DMS153 treated with DMSO at 0.1 percent for 48 hours (cell line): Measurements from ENCODE around the gene PIEZO1.
"Not testable (repeated sequence)": the region's sequence is repeated elsewhere in the genome, so short reads cannot be mapped to it uniquely, and the experiment has no call there.

ENCODE experiments used
- DNase-seq: peaks from one replicate; lab custom pipeline; 2025; ENCODE audit not compliant: unreplicated experiment; lab: John Stamatoyannopoulos, UW

The PIEZO1 gene

DNA sequence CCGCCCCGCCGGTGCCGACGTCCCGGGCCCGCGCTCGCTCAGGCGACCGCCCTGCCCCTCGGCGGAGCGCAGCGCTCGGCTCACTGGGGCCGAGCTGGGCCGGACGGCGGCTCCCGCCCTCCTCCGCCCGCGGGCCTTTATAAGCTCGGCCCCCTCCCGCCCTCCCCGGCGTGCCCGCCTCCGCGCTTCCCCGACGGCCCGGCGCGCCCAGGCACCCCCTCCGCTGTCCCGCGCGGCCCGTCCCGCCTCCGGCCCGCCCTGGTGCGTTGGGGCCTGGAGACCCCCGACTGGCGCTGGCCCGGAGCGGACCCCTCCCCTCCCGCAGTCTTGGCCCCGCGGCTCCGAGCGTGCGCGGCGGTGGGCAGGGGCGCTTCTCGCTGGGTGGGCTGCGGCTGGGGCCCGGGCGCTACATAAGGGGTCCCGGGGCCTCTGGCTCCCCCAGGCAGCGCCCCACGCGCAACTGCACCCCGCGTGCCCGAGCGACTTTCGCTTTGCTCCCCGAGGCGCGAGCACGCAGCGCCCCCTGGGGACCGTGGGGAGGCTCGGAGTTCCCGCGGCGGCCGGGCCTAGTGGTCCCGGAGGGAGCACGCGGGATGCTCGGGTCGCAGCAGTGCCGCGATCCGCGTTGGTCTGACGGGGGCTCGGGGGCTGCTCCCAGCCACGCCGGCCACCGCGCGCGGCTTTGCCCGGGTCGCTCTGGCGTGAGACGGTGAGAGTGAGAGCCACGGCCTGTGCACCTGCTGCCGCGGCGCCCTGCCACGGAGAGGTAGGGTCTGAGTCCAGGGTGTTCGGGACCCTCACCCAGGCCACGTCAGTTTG, at the start of gene PIEZO1:
TSS of gene PIEZO1 (minus strand) at position 115 of the 819 bp plus-strand sequence. CDS start 256 bp downstream, outside the sequence.
- DNase-seq = no peak

GRCh38 chr16:88834670-88835069, 49.6 kb upstream of the PIEZO1 start:
- no peak for DNase-seq

- no peak for DNase-seq
These were observed 48.1 kb upstream of the PIEZO1 start for GRCh38 chr16:88833086-88833485.

DNA sequence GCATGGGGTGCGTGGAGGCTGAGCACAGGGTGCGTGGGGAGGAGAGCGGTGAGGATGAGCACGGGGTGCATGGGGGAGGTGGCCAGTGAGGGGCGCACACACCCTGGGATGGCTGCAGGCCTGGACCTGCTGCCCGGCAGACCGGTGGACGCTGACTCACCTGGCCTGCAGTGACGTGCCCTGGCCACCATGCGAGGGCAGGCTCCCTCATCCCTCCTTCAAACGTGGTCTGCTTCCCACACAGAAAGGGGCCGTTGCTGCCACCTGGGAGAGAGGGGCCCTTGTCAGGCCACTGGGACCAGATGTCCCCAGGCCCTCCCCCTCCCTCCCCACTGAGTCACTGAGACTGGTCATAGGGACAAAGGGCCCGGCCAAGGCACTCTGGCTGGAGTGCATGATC, 46.8 kb upstream of the PIEZO1 start:
- DNase-seq = no peak

DNA sequence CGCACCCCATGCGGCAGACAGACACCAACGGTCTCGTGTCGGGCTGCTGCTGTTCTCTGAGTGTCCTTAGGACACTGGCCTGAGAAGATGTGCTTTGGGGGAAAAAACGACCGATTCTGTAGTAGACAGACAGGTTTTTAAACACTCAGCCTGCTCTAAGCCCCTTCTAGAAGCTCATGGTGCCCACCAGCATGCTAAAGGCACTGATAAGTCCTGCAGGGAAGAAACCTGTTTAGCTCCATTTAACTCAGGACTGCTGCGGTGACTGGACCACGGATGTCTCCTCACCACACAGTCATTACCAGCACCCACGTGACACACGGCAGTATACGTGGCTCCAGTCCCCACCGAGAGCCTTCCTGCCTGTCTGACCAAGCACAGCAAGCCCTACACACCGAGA, 45.8 kb upstream of the PIEZO1 start:
- DNase-seq = no peak

DNA sequence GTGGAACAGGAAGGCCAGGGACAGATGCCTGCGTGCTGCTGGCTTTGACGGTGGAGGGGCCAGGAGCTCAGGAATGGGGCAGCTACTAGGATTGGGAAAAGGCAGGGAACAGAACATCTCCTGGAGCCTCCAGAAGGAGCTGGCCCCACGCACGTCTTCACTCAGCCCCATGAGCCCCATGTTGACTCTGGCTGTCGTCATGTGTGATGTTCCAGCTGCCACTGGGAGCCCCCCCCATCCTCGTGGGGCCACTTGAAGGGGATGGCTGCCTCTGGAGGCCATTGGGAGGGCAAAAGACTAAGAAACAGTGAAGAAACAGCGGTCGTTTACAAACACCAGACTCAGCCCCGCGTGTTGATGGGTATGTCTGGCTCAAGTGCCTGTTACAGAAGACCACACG, 45.2 kb upstream of the PIEZO1 start:
- DNase-seq = no peak

GRCh38 chr16:88828711-88829110, 43.7 kb upstream of the PIEZO1 start:
- DNase-seq = no peak

- no peak for DNase-seq
These were observed 42.7 kb upstream of the PIEZO1 start for GRCh38 chr16:88827727-88828126.

GRCh38 chr16:88826070-88826840, 41.2 kb upstream of the PIEZO1 start:
- DNase-seq = no peak

- DNase-seq = no peak
These were observed 40.1 kb upstream of the PIEZO1 start for GRCh38 chr16:88825146-88825545.

DNA sequence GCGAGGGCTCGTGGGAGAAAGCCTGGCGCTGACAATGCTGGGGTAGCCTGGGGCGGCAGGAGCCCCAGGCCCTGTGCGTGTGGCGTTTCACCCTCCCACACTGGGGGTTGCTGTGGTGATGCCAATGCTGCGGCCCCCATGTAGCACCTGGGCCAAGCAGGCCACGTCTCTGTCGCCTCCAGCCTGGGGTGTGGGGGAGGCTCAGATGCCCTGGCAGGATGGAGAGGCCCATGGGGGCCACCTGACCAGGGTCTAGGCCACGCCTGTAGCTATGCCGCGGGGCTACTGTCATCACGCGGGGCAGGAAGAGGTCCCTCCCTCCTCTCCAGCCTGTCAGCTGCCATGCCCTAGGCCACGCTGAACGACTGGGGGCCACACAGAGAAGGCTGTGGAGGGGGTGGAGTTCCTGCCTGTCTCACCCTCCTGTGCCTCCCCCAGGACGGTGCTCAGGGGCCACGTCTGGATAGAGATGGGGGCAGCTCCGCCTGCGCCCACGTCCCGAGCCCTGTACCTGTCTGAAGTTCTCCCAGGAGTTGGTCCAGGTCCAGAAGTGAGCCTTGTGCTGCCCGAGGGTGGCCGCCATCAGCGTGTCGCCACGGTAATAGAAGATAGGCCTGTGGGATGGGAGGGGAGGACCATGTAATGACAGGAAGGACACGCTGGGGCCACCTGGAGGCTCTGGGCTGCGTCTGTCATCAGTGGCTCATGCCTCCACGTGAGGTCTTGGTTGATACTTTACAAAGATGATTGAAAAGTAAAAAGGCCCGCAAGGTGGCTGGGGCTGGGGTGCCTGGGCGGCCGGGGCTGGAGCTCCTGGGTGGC, 39.4 kb upstream of the PIEZO1 start:
- no peak for DNase-seq

GRCh38 chr16:88823646-88824045, 38.6 kb upstream of the PIEZO1 start:
- DNase-seq = not testable (repeated sequence)

DNA sequence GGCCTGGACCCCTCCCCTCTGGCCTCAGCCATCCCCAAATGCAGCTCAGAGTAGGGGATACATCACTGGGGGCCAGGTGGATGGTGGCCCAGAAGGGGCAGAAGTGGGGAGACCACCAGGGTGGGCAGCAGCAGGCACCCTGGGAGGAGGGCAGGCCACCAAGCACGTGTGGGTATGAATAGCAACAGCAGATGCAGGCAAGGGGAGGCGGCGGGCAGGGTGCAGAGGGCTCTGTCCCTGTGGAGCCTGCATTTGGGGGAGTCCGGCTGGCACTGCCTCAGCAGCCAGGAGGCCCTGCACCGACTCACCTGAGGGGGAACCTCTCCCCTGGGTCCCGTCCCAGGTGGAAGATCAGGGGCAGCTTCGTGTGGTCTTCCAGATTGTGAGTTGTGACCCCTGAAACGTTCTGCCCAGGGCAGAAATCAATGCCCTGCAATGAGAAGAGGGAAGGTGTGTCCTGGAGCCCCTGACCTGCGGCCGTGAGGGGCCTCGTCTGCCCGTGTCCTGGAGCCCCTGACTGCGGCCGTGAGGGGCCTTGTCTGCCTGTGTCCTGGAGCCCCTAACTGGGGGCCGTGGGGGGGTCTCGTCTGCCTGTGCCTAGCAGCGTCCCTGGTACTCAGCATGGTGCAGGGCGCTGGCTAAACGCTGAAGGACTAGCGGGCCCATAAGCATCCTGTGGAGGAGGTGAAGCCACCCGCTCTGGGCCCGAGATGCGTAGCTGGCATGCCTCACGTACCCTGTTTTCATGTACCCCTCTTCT, 37.4 kb upstream of the PIEZO1 start:
- no peak for DNase-seq

DNA sequence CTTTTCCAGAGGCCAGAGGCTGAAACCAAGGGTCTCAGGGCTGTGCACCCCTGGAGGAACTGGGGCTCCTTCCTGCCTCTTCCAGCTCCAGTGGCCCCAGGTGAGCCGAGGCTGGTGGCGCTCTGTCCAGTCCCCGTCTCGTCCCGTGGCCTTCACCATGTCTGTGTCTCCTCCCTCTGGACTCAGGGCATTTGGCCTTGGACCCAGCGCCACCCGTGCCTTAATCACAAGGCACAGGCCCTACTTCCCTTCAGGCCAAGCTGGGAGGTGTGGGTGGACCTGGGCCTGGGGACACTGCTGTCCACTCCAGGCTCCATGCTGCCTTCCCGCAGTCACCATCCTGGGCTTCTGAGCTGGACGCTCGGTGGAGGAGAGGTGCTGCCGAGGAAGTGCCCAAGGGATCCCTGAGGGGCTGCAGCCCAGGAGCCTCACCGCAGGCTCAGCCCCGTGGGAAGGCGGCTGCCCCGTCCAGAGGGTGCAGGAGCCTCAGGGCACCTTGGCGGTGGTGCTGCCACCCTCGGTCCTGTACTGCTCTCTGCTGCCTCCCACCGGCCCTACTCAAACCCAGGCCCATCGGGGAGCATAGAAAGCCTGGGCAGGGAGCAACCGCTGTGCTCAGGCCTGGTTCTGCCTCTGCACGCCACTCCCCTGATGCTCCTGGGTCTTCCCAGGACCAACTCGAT, 36.3 kb upstream of the PIEZO1 start:
- DNase-seq = no peak

DNA sequence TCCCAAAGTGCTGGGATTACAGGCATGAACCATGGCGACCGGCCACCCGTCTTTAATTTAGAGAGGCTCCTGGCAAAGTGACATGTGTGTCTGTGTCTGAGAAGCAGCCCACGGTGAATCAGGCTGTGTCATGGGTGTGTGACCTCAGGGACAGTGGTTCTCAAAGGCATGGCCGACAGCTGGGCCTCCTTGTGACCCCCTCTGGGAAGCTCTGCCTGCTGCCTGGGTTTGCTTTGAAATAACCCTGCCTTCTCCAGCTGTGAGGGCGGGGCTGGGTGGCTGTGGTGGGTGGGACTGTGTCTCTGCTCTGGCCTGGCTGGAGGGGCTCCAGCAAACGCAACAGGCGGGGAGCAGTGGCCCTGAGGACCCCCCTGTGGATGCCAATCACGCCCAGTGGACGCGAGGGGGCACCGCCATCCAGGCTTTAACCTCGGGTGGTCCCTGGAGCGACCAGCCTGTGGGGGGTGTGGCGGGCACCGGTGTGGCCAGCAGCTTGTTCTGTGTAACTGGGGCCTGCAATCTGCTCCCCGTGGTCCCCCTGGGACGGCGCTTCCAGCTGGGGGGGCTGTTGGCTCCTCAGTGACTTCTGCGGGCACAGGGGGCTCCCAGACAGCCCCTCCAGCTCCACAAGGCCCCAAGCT, 35.5 kb upstream of the PIEZO1 start:
- no peak for DNase-seq

DNA sequence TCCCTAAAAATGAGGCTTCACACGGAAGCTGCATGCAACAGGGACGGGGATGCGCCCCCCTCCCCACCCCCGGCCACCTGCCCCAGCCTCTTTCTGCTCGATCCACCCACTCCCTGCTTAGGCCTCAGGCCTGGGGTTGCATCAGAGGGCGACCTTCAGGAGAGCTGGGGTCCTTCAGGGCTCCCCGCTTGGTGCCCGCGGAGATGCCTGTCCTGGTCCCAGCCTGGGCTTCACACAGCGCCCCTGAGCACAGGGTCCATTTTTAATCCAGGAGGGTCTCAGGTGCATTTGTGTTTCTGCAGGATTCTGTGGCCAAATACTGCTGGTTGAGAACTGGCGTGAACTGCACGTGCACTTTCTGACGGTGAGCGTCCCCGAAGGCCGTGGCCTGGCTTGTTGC, 34.1 kb upstream of the PIEZO1 start:
- no peak for DNase-seq

GRCh38 chr16:88818575-88818874, 33.5 kb upstream of the PIEZO1 start:
- DNase-seq = no peak

DNA sequence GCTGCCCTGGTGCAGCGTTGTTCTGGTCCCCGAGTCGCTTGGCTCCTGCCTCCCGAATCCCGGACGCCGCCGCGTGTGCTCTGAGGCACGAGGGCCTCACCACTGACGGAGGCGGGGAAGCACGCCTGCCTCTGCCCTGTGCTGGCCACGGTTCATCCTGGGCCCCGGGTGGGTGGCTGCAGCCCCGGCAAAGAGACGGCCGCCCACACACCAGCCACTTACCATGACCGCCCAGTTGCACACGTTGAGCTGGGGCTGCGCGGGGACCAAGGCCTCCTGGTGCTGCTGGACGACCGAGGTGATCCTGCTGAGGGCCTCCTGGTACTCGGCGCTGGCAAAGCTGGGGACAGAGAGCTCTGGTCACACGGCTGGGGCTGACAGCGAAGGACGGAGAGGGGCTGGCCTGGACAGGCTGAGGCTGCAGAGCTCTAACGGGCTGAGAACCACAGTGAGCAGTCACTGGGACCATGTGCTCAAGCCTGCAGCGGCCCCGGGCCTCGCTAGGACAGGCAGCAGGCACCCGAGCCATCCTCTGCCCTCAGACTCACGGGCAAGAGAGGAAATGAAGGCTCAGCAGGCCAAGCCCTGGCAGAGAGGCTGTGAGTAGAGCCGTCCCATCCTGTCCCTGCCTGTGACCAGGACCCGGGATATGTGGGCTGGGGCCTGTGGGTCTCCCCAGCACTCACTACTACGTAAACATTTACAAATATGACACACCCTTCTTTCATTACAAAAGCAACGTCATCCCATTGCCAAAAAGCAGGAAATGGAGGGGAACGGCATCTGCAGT, 33.0 kb upstream of the PIEZO1 start:
- DNase-seq = no peak
